ENCODE measurements around the gene RPL36AL. TPM values are rescaled to one million over a fixed set of nuclear protein-coding genes. Genes with fewer than 3 reads are reported as not detected.

Gene RPL36AL
- total and polyA plus RNA-seq, 5 experiments from 2014 or later = 259 to 628 (median 489) TPM

GRCh38 chr14:49615776-49616175, 4.7 kb downstream of the RPL36AL start:
- Mint-ChIP-seq H3K4me3 (no peak overlapping the region), H3K9me3 (no peaks in the 10 kb centered on the region), H3K27ac (peak overlapping the region in 3 of 10 donors; percentile 38 to 84 (median 41)), H3K27me3 (no peaks in the 10 kb centered on the region), H3K4me1 (peaks cover 10 to 28% (median 23%) of the 10 kb centered on the region in 4 donors), H3K36me3 (peaks cover 0 to 38% (median 6%) of the 10 kb centered on the region in 3 donors)
- POLR2A ChIA-PET = interaction anchor here (1.5 kb wide), 1 partner anchor 29 kb away, joined by 5 read pairs; no protein-coding TSS in a partner anchor
- no peak for ATAC-seq
- no peak for DNase-seq

DNA sequence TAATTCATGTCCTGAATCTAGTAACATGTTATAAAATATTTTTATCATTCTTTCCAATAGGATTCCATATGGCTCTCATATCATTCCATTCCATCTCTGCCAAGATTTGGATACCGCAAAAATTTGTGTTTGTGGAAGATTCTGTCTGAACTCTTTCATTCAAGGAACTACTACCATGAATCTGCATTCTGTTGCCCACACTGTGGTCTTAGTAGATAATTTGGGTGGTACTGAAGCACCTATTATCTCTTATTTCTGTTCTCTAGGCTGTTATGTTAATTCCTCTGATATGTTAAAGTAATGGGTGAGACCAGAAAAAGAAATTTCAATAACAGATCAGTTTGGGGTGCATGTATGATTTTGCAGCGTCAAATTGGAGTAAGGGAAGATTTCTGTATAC, 6.2 kb downstream of the RPL36AL start:
- Mint-ChIP-seq H3K9me3 (no peaks in the 10 kb centered on the region), H3K4me1 (peaks cover 8 to 19% (median 18%) of the 10 kb centered on the region in 4 donors), H3K27me3 (no peaks in the 10 kb centered on the region), H3K4me3 (no peak overlapping the region), H3K36me3 (peaks cover 0 to 34% (median 6%) of the 10 kb centered on the region in 3 donors), H3K27ac (peak overlapping the region in 2 of 10 donors; percentile 5 to 82)
- no peak for DNase-seq
- POLR2A ChIA-PET = interaction anchor here (1.5 kb wide), 1 partner anchor 27 kb away, joined by 5 read pairs; no protein-coding TSS in a partner anchor
- no peak for ATAC-seq

DNA sequence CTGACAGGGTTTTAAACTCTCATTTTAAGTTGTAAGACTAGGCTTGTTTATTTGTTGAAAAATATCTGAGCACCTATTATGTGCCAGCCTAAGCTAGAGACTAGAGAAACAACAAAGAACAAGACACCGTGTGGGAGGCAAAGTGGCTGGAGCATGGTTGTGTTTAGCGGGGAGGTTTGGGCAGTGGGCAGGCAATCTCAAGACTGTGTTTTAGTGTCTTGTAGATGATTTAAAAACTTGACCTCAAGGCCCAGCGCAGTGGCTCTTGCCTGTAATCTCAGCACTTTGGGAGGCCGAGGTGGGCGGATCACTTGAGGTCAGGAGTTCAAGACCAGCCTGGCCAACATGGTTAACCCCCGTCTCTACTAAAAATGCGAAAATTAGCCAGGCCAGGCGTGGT, 7.8 kb downstream of the RPL36AL start:
- ATAC-seq = no peak
- Mint-ChIP-seq H3K9me3 (no peaks in the 10 kb centered on the region), H3K4me1 (peaks cover 2 to 13% (median 5%) of the 10 kb centered on the region in 4 donors), H3K36me3 (peaks cover 0 to 23% (median 0%) of the 10 kb centered on the region in 3 donors), H3K4me3 (no peak overlapping the region), H3K27ac (peak overlapping the region in 1 of 10 donors; percentile 43), H3K27me3 (no peaks in the 10 kb centered on the region)
- POLR2A ChIA-PET = interaction anchor here (0.7 to 3.8 kb wide), 2 partner anchors 8 to 1685 kb away, joined by 3 to 24 read pairs; partner anchors contain the start of genes MGAT2 and RPL36AL
- no peak for DNase-seq

DNA sequence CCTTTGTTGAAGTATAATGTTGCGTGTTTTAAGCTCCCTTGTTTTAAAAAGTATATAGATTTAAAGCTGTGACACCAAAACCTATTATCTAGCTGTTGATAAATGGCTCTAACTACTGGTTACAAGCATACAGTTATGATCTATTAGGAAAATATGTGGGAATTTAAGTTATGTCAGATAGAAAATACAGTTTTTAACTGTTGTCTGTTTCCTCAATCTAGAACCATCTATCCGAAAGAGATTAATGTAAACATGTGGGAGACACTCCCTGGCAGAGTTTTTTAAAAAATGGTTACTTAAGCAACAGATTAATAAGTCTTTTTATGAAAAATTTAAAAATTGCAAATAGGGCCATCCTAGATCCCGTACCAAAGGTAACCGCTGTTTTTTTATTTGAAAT, 8.2 kb downstream of the RPL36AL start:
- Mint-ChIP-seq H3K36me3 (peaks cover 0 to 20% (median 0%) of the 10 kb centered on the region in 3 donors), H3K27ac (peak overlapping the region in 1 of 10 donors; percentile 55), H3K4me3 (no peak overlapping the region), H3K9me3 (no peaks in the 10 kb centered on the region), H3K27me3 (no peaks in the 10 kb centered on the region), H3K4me1 (peaks cover 0 to 8% (median 2%) of the 10 kb centered on the region in 4 donors)
- POLR2A ChIA-PET = interaction anchor here (3.8 kb wide), 1 partner anchor 9 kb away, joined by 24 read pairs; the partner anchor contains the start of genes MGAT2 and RPL36AL
- DNase-seq (no peak), ATAC-seq (no peak)

DNA sequence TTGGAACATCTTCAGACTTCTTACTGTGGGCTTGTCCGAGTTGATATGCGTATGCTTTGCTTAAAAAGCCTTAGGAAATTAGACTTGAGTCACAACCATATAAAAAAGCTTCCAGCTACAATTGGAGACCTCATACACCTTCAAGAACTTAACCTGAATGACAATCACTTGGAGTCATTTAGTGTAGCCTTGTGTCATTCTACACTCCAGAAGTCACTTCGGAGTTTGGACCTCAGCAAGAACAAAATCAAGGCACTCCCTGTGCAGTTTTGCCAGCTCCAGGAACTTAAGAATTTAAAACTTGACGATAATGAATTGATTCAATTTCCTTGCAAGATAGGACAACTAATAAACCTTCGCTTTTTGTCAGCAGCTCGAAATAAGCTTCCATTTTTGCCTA, 12.8 kb downstream of the RPL36AL start:
- no peak for ATAC-seq
- peaks cover 0 to 7% (median 3%) of the 10 kb centered on the region in 4 donors for H3K4me1 Mint-ChIP-seq

DNA sequence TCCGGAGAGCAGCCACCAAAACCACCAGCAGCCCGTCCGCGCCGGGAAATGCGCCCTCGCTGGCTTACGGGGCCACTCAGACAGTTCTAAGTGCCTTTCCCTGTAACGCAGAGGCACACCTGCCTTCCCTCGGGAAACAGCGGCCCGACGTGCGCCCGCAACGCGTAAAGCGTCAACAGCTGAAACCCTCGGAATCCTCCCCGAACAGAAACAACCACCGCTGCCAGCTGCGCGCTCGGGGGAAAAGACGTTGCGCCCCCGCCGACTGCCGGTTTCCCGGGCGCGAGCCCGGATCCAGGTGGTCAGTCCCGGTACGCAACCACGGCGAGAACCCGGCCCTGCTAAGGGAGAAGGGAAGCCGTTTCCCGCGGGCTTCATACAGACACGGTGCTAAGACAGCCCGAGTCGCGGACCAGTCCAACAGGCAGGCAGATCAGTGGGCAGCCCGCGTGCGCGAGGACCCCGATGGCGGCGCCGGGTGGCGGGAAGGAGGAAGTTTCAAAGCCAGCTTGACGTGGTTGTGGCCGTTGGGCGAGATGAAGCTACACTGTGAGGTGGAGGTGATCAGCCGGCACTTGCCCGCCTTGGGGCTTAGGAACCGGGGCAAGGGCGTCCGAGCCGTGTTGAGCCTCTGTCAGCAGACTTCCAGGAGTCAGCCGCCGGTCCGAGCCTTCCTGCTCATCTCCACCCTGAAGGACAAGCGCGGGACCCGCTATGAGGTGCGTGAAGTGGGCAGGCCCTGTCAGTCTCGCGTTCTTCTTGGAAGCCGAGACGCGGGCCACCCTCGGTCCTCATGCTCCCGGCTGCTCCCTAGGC, 21.7 kb downstream of the RPL36AL start, which contains the start of gene LRR1:
LRR1 (plus strand) TSS at position 456 of the 816 bp plus-strand sequence; CDS start at position 537, 81 bp downstream.
- H3K9me3 Mint-ChIP-seq = no peaks in the 10 kb centered on the region
- no peaks in the 10 kb centered on the region for H3K27me3 Mint-ChIP-seq
- ATAC-seq (peak; percentile 77 to 82), DNase-seq (peak; percentile 72 to 96 (median 84))
- peaks cover 5 to 52% (median 31%) of the 10 kb centered on the region in 4 donors for H3K4me1 Mint-ChIP-seq
- peak within 1 kb of the TSS; percentile 96 to 100 (median 98) for H3K27ac Mint-ChIP-seq
- peaks cover 0 to 3% (median 0%) of the 10 kb centered on the region in 3 donors for H3K36me3 Mint-ChIP-seq
- H3K4me3 Mint-ChIP-seq = peak within 1 kb of the TSS; percentile 94 to 99 (median 98)
- POLR2A ChIA-PET = interaction anchor here (0.6 to 4.0 kb wide), 7 partner anchors 12 to 239 kb away, joined by 3 to 83 read pairs (median 18); partner anchors contain the start of genes DNAAF2, KLHDC2, MGAT2 and POLE2

More for the DNA sequence above, 12.8 kb downstream of the RPL36AL start:
- Mint-ChIP-seq H3K36me3 (peaks cover 0 to 25% (median 1%) of the 10 kb centered on the region in 3 donors), H3K9me3 (no peaks in the 10 kb centered on the region), H3K27ac (no peak overlapping the region), H3K4me3 (no peak overlapping the region), H3K27me3 (no peaks in the 10 kb centered on the region)
- no peak for DNase-seq
- POLR2A ChIA-PET = interaction anchor here (2.7 kb wide), 1 partner anchor 13 kb away, joined by 8 read pairs; the partner anchor contains the start of genes MGAT2 and RPL36AL

- Mint-ChIP-seq H3K4me3 (peak overlapping the region; percentile 94 to 99 (median 98)), H3K4me1 (peaks cover 5 to 53% (median 31%) of the 10 kb centered on the region in 4 donors)
- DNase-seq = no peak
These were observed 22.3 kb downstream of the RPL36AL start for GRCh38 chr14:49598189-49598484.

DNA sequence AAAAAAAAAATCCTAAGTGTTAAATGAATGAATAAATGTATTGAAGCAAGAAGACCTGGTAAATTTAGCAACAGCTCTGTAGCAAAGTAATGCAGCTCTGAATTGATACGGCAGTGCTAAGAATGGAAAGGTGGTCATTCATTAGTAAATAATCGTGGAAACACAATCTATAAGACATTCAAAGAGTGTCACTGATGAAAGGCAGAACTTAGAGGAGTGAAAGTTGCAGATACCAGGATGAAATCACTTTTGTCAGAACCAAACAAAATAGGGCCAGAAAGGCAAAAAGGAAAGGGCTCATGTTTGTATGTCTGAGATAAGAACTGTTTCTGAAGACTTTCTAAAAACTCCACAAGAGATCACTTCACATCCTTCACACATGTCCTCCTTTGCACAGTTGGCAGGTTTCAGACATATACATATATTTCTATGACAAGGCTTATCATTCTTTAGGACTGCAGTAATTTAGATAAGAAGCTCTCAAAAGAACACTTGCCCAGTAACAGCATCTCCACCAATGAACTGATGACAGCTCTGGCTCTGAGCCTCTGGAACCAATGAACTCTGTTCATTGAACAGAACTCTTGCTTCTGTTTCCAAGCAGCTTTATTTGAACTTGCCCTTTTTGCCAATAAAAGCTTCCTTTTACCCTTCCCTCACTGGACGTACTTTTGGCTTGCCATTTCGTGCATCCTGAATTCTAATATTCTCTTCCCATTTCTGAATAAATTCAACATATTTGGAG, 25.9 kb downstream of the RPL36AL start:
- Mint-ChIP-seq H3K4me1 (peaks cover 1 to 41% (median 20%) of the 10 kb centered on the region in 4 donors), H3K27ac (peak overlapping the region in 3 of 10 donors; percentile 23 to 74 (median 71)), H3K36me3 (no peaks in the 10 kb centered on the region), H3K27me3 (no peaks in the 10 kb centered on the region), H3K9me3 (no peaks in the 10 kb centered on the region), H3K4me3 (no peak overlapping the region)
- POLR2A ChIA-PET = interaction anchor here (0.8 to 1.4 kb wide), 5 partner anchors 8 to 173 kb away, joined by 3 to 8 read pairs (median 3); partner anchors contain the start of genes MGAT2, RPL36AL and RPS29
- no peak for ATAC-seq
- DNase-seq = no peak

More at GRCh38 chr14:49598189-49598484, 22.3 kb downstream of the RPL36AL start:
- H3K27ac Mint-ChIP-seq = peak overlapping the region; percentile 96 to 100 (median 98)
- peaks cover 0 to 3% (median 0%) of the 10 kb centered on the region in 3 donors for H3K36me3 Mint-ChIP-seq
- no peaks in the 10 kb centered on the region for H3K27me3 Mint-ChIP-seq
- no peak for ATAC-seq
- POLR2A ChIA-PET = interaction anchor here (2.0 to 4.0 kb wide), 4 partner anchors 12 to 169 kb away, joined by 18 to 83 read pairs (median 44); partner anchors contain the start of genes DNAAF2, KLHDC2, MGAT2 and RPL36AL
- H3K9me3 Mint-ChIP-seq = no peaks in the 10 kb centered on the region

DNA sequence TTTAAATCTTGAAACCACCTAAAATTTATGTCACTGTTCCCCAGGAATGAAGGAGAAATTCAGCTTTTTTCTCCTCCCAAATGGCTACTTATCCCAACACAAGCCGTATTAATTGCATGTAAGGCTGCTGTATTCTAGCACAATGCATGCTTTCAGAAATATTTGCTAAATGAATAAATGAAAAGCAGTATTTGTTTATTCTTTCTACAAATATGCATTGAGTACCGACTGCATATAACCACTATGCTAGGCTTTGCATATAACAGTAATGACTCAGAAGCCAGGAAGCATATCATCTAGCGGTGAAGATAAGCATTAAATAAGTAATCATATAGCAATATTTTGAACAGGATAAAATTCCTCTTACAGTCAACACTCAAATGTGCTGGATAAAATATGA, 27.4 kb downstream of the RPL36AL start:
- Mint-ChIP-seq H3K9me3 (no peaks in the 10 kb centered on the region), H3K27me3 (no peaks in the 10 kb centered on the region), H3K27ac (no peak overlapping the region), H3K4me3 (no peak overlapping the region), H3K36me3 (no peaks in the 10 kb centered on the region), H3K4me1 (peaks cover 0 to 36% (median 16%) of the 10 kb centered on the region in 4 donors)
- POLR2A ChIA-PET = no interaction called here
- no peak for DNase-seq
- ATAC-seq = no peak

DNA sequence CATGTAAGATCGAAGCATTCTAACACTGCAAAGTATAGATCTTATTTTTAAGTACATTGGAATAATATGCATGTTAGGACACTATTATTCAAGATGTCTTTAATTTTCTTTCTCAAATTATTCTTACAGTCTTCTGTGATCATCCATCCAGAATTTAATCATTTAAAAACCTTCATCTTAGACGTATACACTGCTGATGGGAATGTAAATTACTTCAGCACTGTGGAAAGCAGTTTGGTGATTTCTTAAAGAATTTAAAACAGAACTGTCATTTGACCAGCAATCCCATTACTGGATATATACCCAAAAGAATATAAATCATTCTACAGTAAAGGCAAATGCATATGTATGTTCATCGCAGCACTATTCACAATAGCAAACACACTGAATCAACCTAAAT, 31.0 kb downstream of the RPL36AL start:
- no peak overlapping the region for H3K27ac Mint-ChIP-seq
- POLR2A ChIA-PET = interaction anchor here (0.8 to 1.5 kb wide), 2 partner anchors 31 to 45 kb away, joined by 3 to 9 read pairs; partner anchors contain the start of genes MGAT2 and RPL36AL
- H3K9me3 Mint-ChIP-seq = peaks cover 0 to 6% (median 0%) of the 10 kb centered on the region in 9 donors
- ATAC-seq = no peak
- H3K4me1 Mint-ChIP-seq = peaks cover 3 to 29% (median 17%) of the 10 kb centered on the region in 4 donors
- peaks cover 0 to 9% (median 0%) of the 10 kb centered on the region in 5 donors for H3K27me3 Mint-ChIP-seq
- no peak for DNase-seq
- H3K36me3 Mint-ChIP-seq = peaks cover 5 to 19% (median 6%) of the 10 kb centered on the region in 3 donors
- no peak overlapping the region for H3K4me3 Mint-ChIP-seq

- DNase-seq = peak in 6 of 10 donors; percentile 30 to 88 (median 75)
- POLR2A ChIA-PET = interaction anchor here (0.6 to 4.8 kb wide), 23 partner anchors 8 to 1508 kb away, joined by 3 to 112 read pairs (median 4); partner anchors contain the start of genes DNAAF2, KLHDC2, LRR1 and MGAT2
- ATAC-seq = peak; percentile 22 to 42
- peaks cover 13 to 46% (median 38%) of the 10 kb centered on the region in 4 donors for H3K4me1 Mint-ChIP-seq
- peak overlapping the region; percentile 89 to 99 (median 94) for H3K4me3 Mint-ChIP-seq
- H3K27ac Mint-ChIP-seq = peak overlapping the region; percentile 97 to 100 (median 99)
- H3K36me3 Mint-ChIP-seq = peaks cover 5 to 44% (median 18%) of the 10 kb centered on the region in 3 donors
- peaks cover 0 to 6% (median 0%) of the 10 kb centered on the region in 9 donors for H3K9me3 Mint-ChIP-seq
- H3K27me3 Mint-ChIP-seq = peaks cover 0 to 9% (median 0%) of the 10 kb centered on the region in 5 donors
These were observed 33.6 kb downstream of the RPL36AL start for GRCh38 chr14:49586673-49587460.

All from naive thymus-derived CD8-positive, alpha-beta T cell (primary cell).